ENCODE measurements around the gene KCNC4.

Gene KCNC4

GRCh38 chr1:110224240-110224995, 14.3 kb downstream of the KCNC4 start:
- no peak for DNase-seq (ENCODE audit: extremely low spot score)
- ChIA-PET POLR2A (no interaction called here), CTCF (interaction anchor here (0.6 kb wide), 1 partner anchor 63 kb away, joined by 3 read pairs; no protein-coding TSS in a partner anchor)
- TF ChIP-seq L3MBTL2 (conservative IDR thresholded peaks at IDR 0.05) (no peak), ARNT (IDR thresholded peaks at IDR 0.05) (no peak), ELF4 (IDR thresholded peaks at IDR 0.05) (no peak), ZNF384 (IDR thresholded peaks at IDR 0.05) (no peak), FOXM1 (IDR thresholded peaks at IDR 0.05; ENCODE audit: borderline replicate concordance) (no peak), FOXK2 (IDR thresholded peaks at IDR 0.05) (no peak), FOXA1 (IDR thresholded peaks at IDR 0.05) (no peak), PKNOX1 (IDR thresholded peaks at IDR 0.05) (no peak), HDGF (IDR thresholded peaks at IDR 0.05; ENCODE audit: borderline replicate concordance) (no peak), TARDBP (IDR thresholded peaks at IDR 0.05) (no peak), LEF1 (IDR thresholded peaks at IDR 0.05; ENCODE audit: borderline replicate concordance) (no peak), SP1 (IDR thresholded peaks at IDR 0.05) (no peak), NFRKB (IDR thresholded peaks at IDR 0.05) (no peak), BHLHE40 (IDR thresholded peaks at IDR 0.05; ENCODE audit: borderline replicate concordance) (no peak), CTBP1 (IDR thresholded peaks at IDR 0.05; ENCODE audit: borderline replicate concordance) (no peak), SUZ12 (IDR thresholded peaks at IDR 0.05) (no peak)

GRCh38 chr1:110225212-110225611, 15.1 kb downstream of the KCNC4 start:
- POLR2A ChIA-PET = no interaction called here
- TF ChIP-seq FOXA1 (IDR thresholded peaks at IDR 0.05) = no peak
- no peak for TF ChIP-seq FOXM1 (IDR thresholded peaks at IDR 0.05; ENCODE audit: borderline replicate concordance)
- TF ChIP-seq ARNT (IDR thresholded peaks at IDR 0.05) = no peak
- no peak for TF ChIP-seq CTBP1 (IDR thresholded peaks at IDR 0.05; ENCODE audit: borderline replicate concordance)
- TF ChIP-seq PKNOX1 (IDR thresholded peaks at IDR 0.05) = no peak
- CTCF ChIA-PET = no interaction called here

GRCh38 chr1:110225756-110226404, 15.8 kb downstream of the KCNC4 start:
- no peak for TF ChIP-seq ELF4 (IDR thresholded peaks at IDR 0.05)
- TF ChIP-seq ARNT (IDR thresholded peaks at IDR 0.05) = no peak
- no peak for TF ChIP-seq TARDBP (IDR thresholded peaks at IDR 0.05)
- TF ChIP-seq FOXA1 (IDR thresholded peaks at IDR 0.05) = no peak
- no peak for TF ChIP-seq LEF1 (IDR thresholded peaks at IDR 0.05; ENCODE audit: borderline replicate concordance)
- no peak for TF ChIP-seq FOXM1 (IDR thresholded peaks at IDR 0.05; ENCODE audit: borderline replicate concordance)
- no peak for TF ChIP-seq FOXK2 (IDR thresholded peaks at IDR 0.05)
- TF ChIP-seq NFRKB (IDR thresholded peaks at IDR 0.05) = no peak
- TF ChIP-seq SP1 (IDR thresholded peaks at IDR 0.05) = no peak
- no peak for TF ChIP-seq ZNF384 (IDR thresholded peaks at IDR 0.05)
- no peak for TF ChIP-seq CTBP1 (IDR thresholded peaks at IDR 0.05; ENCODE audit: borderline replicate concordance)
- no peak for TF ChIP-seq L3MBTL2 (conservative IDR thresholded peaks at IDR 0.05)
- TF ChIP-seq HDGF (IDR thresholded peaks at IDR 0.05; ENCODE audit: borderline replicate concordance) = no peak
- DNase-seq (ENCODE audit: extremely low spot score) = no peak
- POLR2A ChIA-PET = no interaction called here
- CTCF ChIA-PET = no interaction called here

More at GRCh38 chr1:110225212-110225611, 15.1 kb downstream of the KCNC4 start:
- no peak for DNase-seq (ENCODE audit: extremely low spot score)

- TF ChIP-seq FOXA1 (IDR thresholded peaks at IDR 0.05) (no peak), CTBP1 (IDR thresholded peaks at IDR 0.05; ENCODE audit: borderline replicate concordance) (no peak), ARNT (IDR thresholded peaks at IDR 0.05) (no peak), LEF1 (IDR thresholded peaks at IDR 0.05; ENCODE audit: borderline replicate concordance) (no peak), FOXK2 (IDR thresholded peaks at IDR 0.05) (no peak), NFRKB (IDR thresholded peaks at IDR 0.05) (no peak), HDGF (IDR thresholded peaks at IDR 0.05; ENCODE audit: borderline replicate concordance) (no peak), TARDBP (IDR thresholded peaks at IDR 0.05) (no peak), PKNOX1 (IDR thresholded peaks at IDR 0.05) (no peak), SP1 (IDR thresholded peaks at IDR 0.05) (no peak), SUZ12 (IDR thresholded peaks at IDR 0.05) (no peak), ZNF384 (IDR thresholded peaks at IDR 0.05) (no peak)
- DNase-seq (ENCODE audit: extremely low spot score) = no peak
- POLR2A ChIA-PET = no interaction called here
- CTCF ChIA-PET = no interaction called here
These were observed 17.7 kb downstream of the KCNC4 start for GRCh38 chr1:110227774-110228173.

GRCh38 chr1:110228381-110228780, 18.3 kb downstream of the KCNC4 start:
- ChIA-PET POLR2A (no interaction called here), CTCF (no interaction called here)
- TF ChIP-seq TARDBP (IDR thresholded peaks at IDR 0.05) (no peak), ELF4 (IDR thresholded peaks at IDR 0.05) (no peak), LEF1 (IDR thresholded peaks at IDR 0.05; ENCODE audit: borderline replicate concordance) (no peak), PKNOX1 (IDR thresholded peaks at IDR 0.05) (no peak), FOXK2 (IDR thresholded peaks at IDR 0.05) (no peak), ARNT (IDR thresholded peaks at IDR 0.05) (no peak), NFRKB (IDR thresholded peaks at IDR 0.05) (no peak), FOXM1 (IDR thresholded peaks at IDR 0.05; ENCODE audit: borderline replicate concordance) (no peak), SUZ12 (IDR thresholded peaks at IDR 0.05) (no peak), SP1 (IDR thresholded peaks at IDR 0.05) (no peak), ZNF384 (IDR thresholded peaks at IDR 0.05) (no peak)
- DNase-seq (ENCODE audit: extremely low spot score) = no peak
